Measurements from ENCODE around the gene C20orf144. TPM values are rescaled to one million over a fixed set of nuclear protein-coding genes. Genes with fewer than 3 reads are reported as not detected.

Gene C20orf144
- total RNA-seq, 5 donors from 2014 or later (not counting 1 experiment from before 2014, with no cell fraction given) = 0.16 to 0.26 (median 0.22) TPM; not detected in 1

DNA sequence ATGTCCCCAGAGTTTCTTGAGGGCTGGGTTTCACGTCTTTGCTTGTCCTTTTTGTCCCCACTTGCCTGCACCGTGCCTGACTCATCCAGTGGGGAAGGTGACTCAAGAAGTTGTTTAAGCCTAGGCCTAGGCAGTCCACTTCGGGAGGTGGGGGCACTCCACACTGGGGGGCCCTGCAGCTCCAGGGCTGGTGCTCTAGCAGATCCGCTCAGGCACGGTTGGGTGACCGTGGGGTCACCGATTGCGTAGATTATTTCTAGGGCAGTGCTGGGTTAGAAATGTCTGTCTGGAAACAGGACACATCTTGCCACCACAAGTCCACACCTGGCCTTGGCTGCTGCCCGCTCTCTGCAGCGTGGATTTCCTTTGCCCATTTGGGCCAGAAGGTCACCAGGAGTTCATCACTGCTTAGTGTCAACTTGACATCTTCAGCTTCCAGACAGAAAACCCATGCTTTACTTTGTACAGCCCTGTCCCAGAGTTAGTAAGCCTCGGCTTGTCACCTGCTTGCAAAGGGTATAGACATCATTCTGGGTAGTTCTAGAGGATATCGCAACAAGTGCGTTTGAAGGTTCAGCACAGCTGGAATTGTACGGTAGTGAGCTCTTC is 13.6 kb upstream of the C20orf144 start:
- CTCF ChIA-PET = interaction anchor here in 1 of 2 donors (0.5 kb wide), 1 partner anchor 147 kb away, joined by 4 read pairs; no protein-coding TSS in a partner anchor
- H3K27ac Mint-ChIP-seq = peak overlapping the region in 1 of 2 donors; percentile 3
- peaks cover 0 to 21% of the 10 kb centered on the region in 2 donors for H3K36me3 ChIP-seq (ENCODE audit: control insufficient read depth in 2 of 2, extremely low read depth in 1 of 2, insufficient read depth in 1 of 2, low read length in 1 of 2)
- H3K27ac ChIP-seq (ENCODE audit: low read length) = no peak overlapping the region
- DNase-seq = no peak
- POLR2A ChIA-PET = no interaction called here
- H3K4me1 Mint-ChIP-seq = peaks cover 9 to 23% (median 11%) of the 10 kb centered on the region in 3 donors
- no peak for ATAC-seq (replicated peaks in 1 of 4)
- H3K9me3 Mint-ChIP-seq = no peaks in the 10 kb centered on the region
- peaks cover 0 to under 1% of the 10 kb centered on the region in 2 experiments for H3K27me3 ChIP-seq (replicated peaks in 1 of 2; ENCODE audit: control insufficient read depth in 2 of 2, extremely low read depth in 1 of 2, insufficient read depth in 2 of 2, low read length in 1 of 2)
- WGBS (ENCODE audit: insufficient coverage) = 89% methylated on average over 9 of the region's 14 CpGs
- H3K9me3 ChIP-seq = no peaks in the 10 kb centered on the region
- H3K4me3 ChIP-seq (ENCODE audit: control insufficient read depth in 1 of 2, extremely low read depth in 1 of 2, low read length in 1 of 2) = no peak overlapping the region
- peaks cover 18% of the 10 kb centered on the region for H3K36me3 Mint-ChIP-seq
- no peaks in the 10 kb centered on the region for H3K27me3 Mint-ChIP-seq
- peaks cover 0 to 21% of the 10 kb centered on the region in 2 experiments for H3K4me1 ChIP-seq (ENCODE audit: control insufficient read depth in 1 of 2, extremely low read depth in 1 of 2, insufficient read depth in 2 of 2, low read length in 2 of 2)
- H3K4me3 Mint-ChIP-seq = no peak overlapping the region

DNA sequence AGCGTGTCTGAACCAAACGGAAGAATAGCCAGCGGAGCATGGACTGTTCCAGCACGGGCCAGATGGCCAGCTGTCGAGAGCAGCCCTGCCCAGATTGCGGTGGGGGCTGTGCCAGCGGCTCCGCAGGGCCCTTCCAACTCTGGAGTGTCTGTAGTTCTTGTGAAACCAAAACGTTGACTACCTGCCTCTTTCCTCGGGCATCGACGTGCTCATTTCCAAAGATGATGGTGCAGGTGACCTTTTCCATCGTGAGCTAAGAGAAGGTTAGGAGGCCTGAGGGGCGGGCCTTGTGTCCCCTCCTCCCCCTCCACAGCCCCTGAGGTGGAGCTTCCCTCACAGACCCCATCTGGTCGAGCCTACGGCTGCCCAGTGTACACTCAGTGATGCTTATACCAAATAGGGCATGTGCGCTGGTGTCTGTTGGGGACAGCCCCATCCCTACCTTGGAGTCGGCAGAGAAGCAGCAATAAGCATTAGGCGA is 12.9 kb upstream of the C20orf144 start:
- no peak overlapping the region for H3K4me3 Mint-ChIP-seq
- H3K36me3 ChIP-seq (ENCODE audit: control insufficient read depth in 2 of 2, extremely low read depth in 1 of 2, insufficient read depth in 1 of 2, low read length in 1 of 2) = peaks cover 0 to 15% of the 10 kb centered on the region in 2 donors
- H3K4me1 Mint-ChIP-seq = peaks cover 9 to 23% (median 11%) of the 10 kb centered on the region in 3 donors
- no peaks in the 10 kb centered on the region for H3K9me3 ChIP-seq
- H3K27me3 Mint-ChIP-seq = no peaks in the 10 kb centered on the region
- WGBS (ENCODE audit: insufficient coverage) = 87% methylated on average over 14 of the region's 19 CpGs
- H3K27me3 ChIP-seq (replicated peaks in 1 of 2; ENCODE audit: control insufficient read depth in 2 of 2, extremely low read depth in 1 of 2, insufficient read depth in 2 of 2, low read length in 1 of 2) = peaks cover 0 to 6% of the 10 kb centered on the region in 2 experiments
- peaks cover 0 to 23% of the 10 kb centered on the region in 2 experiments for H3K4me1 ChIP-seq (ENCODE audit: control insufficient read depth in 1 of 2, extremely low read depth in 1 of 2, insufficient read depth in 2 of 2, low read length in 2 of 2)
- H3K36me3 Mint-ChIP-seq = peaks cover 15% of the 10 kb centered on the region
- POLR2A ChIA-PET = no interaction called here
- no peaks in the 10 kb centered on the region for H3K9me3 Mint-ChIP-seq
- no peak overlapping the region for H3K27ac ChIP-seq (ENCODE audit: low read length)
- no peak overlapping the region for H3K27ac Mint-ChIP-seq
- H3K4me3 ChIP-seq (ENCODE audit: control insufficient read depth in 1 of 2, extremely low read depth in 1 of 2, low read length in 1 of 2) = no peak overlapping the region
- CTCF ChIA-PET = no interaction called here
- DNase-seq = no peak
- no peak for ATAC-seq (replicated peaks in 1 of 4)

DNA sequence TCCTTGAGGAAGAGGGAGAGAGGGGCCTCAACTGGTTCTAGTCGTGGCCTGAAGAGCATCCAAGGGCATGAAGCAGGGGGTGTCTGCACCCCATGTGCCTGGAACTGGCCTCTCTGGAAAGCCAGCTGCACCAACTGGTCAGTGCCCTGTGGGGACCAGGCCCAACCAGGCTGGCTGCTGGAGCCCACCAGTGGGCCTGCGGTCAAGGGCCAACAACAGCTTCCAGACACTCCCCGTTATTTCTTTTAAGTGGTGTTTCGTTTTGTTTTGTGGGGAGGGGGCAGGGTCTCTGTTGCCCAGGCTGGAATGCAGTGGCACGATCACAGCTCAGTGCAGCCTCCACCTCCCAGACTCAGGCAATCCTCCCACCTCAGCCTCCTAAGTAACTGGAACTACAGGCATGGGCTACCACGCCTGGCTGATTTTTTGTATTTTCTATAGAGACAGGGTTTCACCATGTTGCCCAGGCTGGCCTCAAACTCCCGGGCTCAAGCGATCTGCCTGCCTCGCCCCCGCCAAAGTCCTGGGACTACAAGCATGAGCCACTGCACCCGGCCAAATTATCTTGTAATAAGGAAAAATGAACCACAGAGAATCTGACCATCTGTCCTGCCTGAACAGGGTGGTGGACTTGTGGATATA is 11.9 kb upstream of the C20orf144 start:
- DNase-seq (no peak), ATAC-seq (replicated peaks in 1 of 4) (no peak)
- Histone ChIP-seq H3K4me1 (ENCODE audit: control insufficient read depth in 1 of 2, extremely low read depth in 1 of 2, insufficient read depth in 2 of 2, low read length in 2 of 2) (peaks cover 0 to 23% of the 10 kb centered on the region in 2 experiments), H3K36me3 (ENCODE audit: control insufficient read depth in 2 of 2, extremely low read depth in 1 of 2, insufficient read depth in 1 of 2, low read length in 1 of 2) (peaks cover 0 to 5% of the 10 kb centered on the region in 2 donors), H3K4me3 (ENCODE audit: control insufficient read depth in 1 of 2, extremely low read depth in 1 of 2, low read length in 1 of 2) (no peak overlapping the region), H3K9me3 (no peaks in the 10 kb centered on the region), H3K27me3 (replicated peaks in 1 of 2; ENCODE audit: control insufficient read depth in 2 of 2, extremely low read depth in 1 of 2, insufficient read depth in 2 of 2, low read length in 1 of 2) (peaks cover 0 to 8% of the 10 kb centered on the region in 2 experiments), H3K27ac (ENCODE audit: low read length) (no peak overlapping the region)
- 94% methylated on average over 6 of the region's 11 CpGs for WGBS (ENCODE audit: insufficient coverage)
- Mint-ChIP-seq H3K4me3 (no peak overlapping the region), H3K9me3 (no peaks in the 10 kb centered on the region), H3K36me3 (peaks cover 6% of the 10 kb centered on the region), H3K4me1 (peaks cover 9 to 23% (median 11%) of the 10 kb centered on the region in 3 donors), H3K27ac (no peak overlapping the region), H3K27me3 (peaks cover 0 to 2% of the 10 kb centered on the region in 2 donors)
- POLR2A ChIA-PET = no interaction called here
- CTCF ChIA-PET = no interaction called here

DNA sequence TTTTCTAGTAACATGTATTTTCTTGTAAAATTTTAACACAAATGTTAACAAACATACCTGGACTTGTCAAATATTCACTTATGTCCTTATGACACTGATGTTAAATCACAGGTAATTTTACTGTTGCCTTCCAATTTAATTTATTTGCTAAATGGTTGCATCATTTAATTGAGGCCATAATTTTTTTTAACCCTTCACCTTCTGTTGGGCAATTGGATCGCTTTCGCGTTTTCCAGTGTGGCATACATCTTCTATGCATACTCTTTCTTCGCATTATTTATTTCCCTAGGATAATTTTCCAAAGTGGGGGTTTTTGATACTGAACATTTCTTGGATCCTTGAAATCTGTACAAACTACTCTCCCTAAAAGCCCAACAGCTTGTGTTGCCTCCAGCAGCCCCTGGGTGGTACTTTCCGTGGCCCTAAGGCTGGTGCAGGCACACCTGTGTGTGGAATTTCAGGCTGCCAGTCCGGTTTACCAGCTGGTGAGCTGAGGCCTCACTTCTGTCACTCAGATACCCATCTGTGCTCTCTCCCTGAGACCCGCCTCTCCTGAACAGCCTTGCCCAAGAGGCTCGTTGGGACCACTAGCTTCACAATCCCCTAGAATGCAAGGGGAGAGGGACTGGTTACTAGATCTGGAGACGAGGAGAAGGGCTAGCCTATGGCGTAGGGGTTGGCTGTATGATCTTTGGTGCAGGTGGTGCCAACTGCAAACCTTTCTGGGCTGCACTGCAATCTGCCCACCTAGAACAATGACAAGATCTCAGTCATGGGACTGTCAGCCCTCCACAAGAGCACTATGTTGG is 11.2 kb upstream of the C20orf144 start:
- no peak overlapping the region for H3K4me3 ChIP-seq (ENCODE audit: control insufficient read depth in 1 of 2, extremely low read depth in 1 of 2, low read length in 1 of 2)
- H3K27ac ChIP-seq (ENCODE audit: low read length) = no peak overlapping the region
- H3K27ac Mint-ChIP-seq = no peak overlapping the region
- H3K4me1 ChIP-seq (ENCODE audit: control insufficient read depth in 1 of 2, extremely low read depth in 1 of 2, insufficient read depth in 2 of 2, low read length in 2 of 2) = peaks cover 0 to 23% of the 10 kb centered on the region in 2 experiments
- H3K36me3 Mint-ChIP-seq = no peaks in the 10 kb centered on the region
- POLR2A ChIA-PET = no interaction called here
- no peaks in the 10 kb centered on the region for H3K36me3 ChIP-seq (ENCODE audit: control insufficient read depth in 2 of 2, extremely low read depth in 1 of 2, insufficient read depth in 1 of 2, low read length in 1 of 2)
- no peaks in the 10 kb centered on the region for H3K9me3 ChIP-seq
- DNase-seq (no peak), ATAC-seq (replicated peaks in 1 of 4) (no peak)
- CTCF ChIA-PET = no interaction called here
- peaks cover 0 to 2% of the 10 kb centered on the region in 2 donors for H3K27me3 Mint-ChIP-seq
- peaks cover 0 to 8% of the 10 kb centered on the region in 2 experiments for H3K27me3 ChIP-seq (replicated peaks in 1 of 2; ENCODE audit: control insufficient read depth in 2 of 2, extremely low read depth in 1 of 2, insufficient read depth in 2 of 2, low read length in 1 of 2)
- H3K4me1 Mint-ChIP-seq = peaks cover 9 to 23% (median 11%) of the 10 kb centered on the region in 3 donors
- H3K4me3 Mint-ChIP-seq = no peak overlapping the region
- H3K9me3 Mint-ChIP-seq = no peaks in the 10 kb centered on the region
- WGBS (ENCODE audit: insufficient coverage) = 92% methylated on average over 2 of the region's 10 CpGs

DNA sequence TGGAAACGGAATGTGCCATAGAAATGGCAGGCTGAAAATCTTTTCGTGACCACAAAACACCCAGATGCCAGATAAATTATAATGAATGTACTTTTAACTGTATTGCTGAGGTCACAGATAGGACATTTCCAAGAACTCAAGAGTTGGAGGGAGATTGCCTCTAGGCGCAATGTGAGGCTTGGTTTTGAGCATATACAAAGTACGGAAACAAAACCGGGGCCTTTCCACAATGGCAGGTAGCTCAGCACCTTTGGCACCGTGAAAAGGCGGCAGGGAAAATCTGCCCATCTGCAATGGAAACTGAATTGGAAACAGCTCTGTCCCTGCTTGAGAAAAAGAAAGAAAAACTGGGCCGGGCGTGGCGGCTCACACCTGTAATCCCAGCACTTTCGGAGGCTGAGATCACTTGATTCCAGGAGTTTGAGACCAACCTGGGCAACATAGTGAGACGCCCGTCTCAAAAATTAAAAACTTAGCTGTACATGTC is 10.5 kb upstream of the C20orf144 start:
- no peak overlapping the region for H3K27ac ChIP-seq (ENCODE audit: low read length)
- H3K36me3 Mint-ChIP-seq = no peaks in the 10 kb centered on the region
- no peaks in the 10 kb centered on the region for H3K36me3 ChIP-seq (ENCODE audit: control insufficient read depth in 2 of 2, extremely low read depth in 1 of 2, insufficient read depth in 1 of 2, low read length in 1 of 2)
- peaks cover 9 to 23% (median 11%) of the 10 kb centered on the region in 3 donors for H3K4me1 Mint-ChIP-seq
- H3K9me3 ChIP-seq = no peaks in the 10 kb centered on the region
- H3K4me3 ChIP-seq (ENCODE audit: control insufficient read depth in 1 of 2, extremely low read depth in 1 of 2, low read length in 1 of 2) = no peak overlapping the region
- no peak for ATAC-seq (replicated peaks in 1 of 4)
- WGBS (ENCODE audit: insufficient coverage) = 81% methylated on average over 9 of the region's 13 CpGs
- peaks cover 0 to 8% of the 10 kb centered on the region in 2 experiments for H3K27me3 ChIP-seq (replicated peaks in 1 of 2; ENCODE audit: control insufficient read depth in 2 of 2, extremely low read depth in 1 of 2, insufficient read depth in 2 of 2, low read length in 1 of 2)
- H3K27me3 Mint-ChIP-seq = peaks cover 0 to 2% of the 10 kb centered on the region in 2 donors
- ChIA-PET POLR2A (no interaction called here), CTCF (interaction anchor here in 1 of 2 donors (1.4 kb wide), 1 partner anchor 17 kb away, joined by 3 read pairs; no protein-coding TSS in a partner anchor)
- no peak overlapping the region for H3K27ac Mint-ChIP-seq
- peaks cover 0 to 23% of the 10 kb centered on the region in 2 experiments for H3K4me1 ChIP-seq (ENCODE audit: control insufficient read depth in 1 of 2, extremely low read depth in 1 of 2, insufficient read depth in 2 of 2, low read length in 2 of 2)
- no peaks in the 10 kb centered on the region for H3K9me3 Mint-ChIP-seq
- DNase-seq = no peak
- no peak overlapping the region for H3K4me3 Mint-ChIP-seq
